HUDEP-2 (cell line): Measurements from ENCODE around the gene RDH11.
"Not testable (repeated sequence)": the region's sequence is repeated elsewhere in the genome, so short reads cannot be mapped to it uniquely, and the experiment has no call there.

Experiments
- DNase-seq, 76 experiments: peaks; one replicate each; lab custom pipeline; 2025; ENCODE audit not compliant: unreplicated experiment in 76 of 76; lab: John Stamatoyannopoulos, UW

The RDH11 gene, protein sequence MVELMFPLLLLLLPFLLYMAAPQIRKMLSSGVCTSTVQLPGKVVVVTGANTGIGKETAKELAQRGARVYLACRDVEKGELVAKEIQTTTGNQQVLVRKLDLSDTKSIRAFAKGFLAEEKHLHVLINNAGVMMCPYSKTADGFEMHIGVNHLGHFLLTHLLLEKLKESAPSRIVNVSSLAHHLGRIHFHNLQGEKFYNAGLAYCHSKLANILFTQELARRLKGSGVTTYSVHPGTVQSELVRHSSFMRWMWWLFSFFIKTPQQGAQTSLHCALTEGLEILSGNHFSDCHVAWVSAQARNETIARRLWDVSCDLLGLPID

DNA sequence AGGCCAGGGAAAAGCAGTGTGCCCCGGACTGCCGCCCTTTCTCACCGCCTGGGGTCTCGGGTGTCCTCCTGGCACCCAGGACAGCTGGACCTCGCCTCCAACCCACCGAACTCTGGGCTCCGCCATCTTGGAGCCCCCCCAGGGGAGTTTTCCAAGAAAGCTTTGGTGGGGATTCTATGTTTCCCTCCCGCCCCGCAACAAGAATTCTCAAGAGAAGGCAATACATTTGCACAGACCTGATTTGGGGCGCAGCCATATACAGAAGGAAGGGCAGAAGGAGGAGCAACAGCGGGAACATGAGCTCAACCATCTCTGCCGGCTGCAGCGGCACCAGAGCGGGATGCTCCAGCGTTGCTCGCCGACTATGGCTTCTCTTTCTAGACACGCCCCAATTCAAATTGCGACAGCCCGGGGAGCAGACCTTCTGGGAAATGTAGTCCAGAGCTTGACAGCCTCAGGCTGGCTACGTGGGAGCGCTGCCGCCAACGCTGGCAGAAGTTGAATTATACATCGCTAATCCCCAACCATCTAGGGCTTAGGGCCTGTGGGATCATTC, at the start of gene RDH11:
Gene RDH11 (minus strand): TSS at position 371 of the 556 bp plus-strand sequence. CDS start 61 bp downstream, at position 310.
- peak in 74 of 76 experiments; percentile 29 to 89 (median 74) for DNase-seq

DNA sequence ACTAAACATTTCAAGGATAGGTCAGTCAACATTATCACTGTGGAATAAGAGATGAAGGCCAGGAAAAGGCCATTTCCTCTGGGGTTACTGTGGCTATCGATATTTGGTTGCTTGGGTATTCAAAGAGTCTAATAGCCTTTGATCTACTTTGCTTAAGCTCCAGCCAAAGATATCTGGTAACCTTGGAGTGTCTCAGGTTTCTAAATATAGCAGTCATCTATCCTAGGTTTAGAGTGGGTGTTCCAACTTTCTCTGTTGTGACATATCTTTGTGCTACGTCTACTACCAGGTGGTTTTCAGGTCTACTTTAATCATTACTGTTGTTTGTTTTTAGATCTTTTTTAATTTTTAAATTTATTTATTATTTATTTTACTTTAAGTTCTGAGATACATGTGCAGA, 48.5 kb upstream of the RDH11 start:
- DNase-seq, result no peak

DNA sequence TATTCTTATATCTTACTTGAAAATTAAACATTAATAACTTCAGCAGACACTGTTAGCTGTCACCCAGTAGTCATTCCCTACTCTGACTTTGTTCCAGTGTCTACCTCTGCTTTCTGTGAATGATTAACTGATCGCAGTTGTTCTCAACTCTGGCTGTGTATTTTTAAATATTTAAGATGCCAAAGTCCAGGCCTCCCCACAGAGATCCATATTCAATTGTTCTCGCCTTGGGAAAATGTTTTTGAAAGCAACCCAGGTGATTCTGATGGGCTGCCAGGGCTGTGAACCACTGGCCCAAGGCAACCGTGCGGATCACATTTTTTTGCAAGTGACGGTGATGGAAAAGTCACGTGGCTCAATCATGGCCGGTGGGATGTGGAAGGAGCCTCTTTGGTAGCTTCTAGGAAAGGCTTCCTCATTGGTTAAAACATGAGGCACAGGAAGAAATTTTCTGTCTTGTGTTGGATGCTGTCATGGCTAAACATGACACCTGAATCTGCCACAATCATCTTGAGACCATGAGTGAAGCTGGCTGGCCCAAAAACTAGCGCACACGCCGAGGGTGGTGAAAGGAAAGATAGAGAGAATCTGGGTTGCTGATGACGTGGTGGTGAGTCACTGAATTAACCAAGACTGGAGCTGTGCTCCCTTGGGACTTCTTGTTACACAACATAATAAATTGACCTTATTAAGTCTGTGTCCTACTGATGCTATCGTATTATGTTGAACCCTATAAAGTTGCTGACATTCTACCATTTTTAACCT, 43.4 kb upstream of the RDH11 start:
- no peak for DNase-seq

DNA sequence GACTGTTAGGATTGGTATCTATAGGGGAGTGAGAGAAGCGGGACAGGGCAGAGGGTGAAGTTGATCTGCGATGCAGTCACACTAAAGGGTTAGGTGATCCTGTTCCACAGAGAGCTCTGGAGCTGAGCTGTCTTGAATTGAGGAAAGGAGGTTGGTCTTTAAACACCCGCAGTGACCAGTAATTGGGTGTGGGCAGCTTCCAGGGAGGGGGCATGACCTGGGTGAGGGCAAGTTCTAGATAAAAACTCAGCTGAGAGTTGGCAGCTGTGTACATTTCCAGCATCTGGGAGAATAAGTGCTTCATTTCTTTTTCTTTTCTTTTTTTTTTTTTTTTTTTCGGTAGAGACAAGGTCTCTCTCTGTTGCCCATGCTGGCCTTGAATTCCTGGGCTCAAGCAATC, 41.2 kb upstream of the RDH11 start:
- peak in 4 of 76 experiments; percentile 4 to 18 (median 10) for DNase-seq

DNA sequence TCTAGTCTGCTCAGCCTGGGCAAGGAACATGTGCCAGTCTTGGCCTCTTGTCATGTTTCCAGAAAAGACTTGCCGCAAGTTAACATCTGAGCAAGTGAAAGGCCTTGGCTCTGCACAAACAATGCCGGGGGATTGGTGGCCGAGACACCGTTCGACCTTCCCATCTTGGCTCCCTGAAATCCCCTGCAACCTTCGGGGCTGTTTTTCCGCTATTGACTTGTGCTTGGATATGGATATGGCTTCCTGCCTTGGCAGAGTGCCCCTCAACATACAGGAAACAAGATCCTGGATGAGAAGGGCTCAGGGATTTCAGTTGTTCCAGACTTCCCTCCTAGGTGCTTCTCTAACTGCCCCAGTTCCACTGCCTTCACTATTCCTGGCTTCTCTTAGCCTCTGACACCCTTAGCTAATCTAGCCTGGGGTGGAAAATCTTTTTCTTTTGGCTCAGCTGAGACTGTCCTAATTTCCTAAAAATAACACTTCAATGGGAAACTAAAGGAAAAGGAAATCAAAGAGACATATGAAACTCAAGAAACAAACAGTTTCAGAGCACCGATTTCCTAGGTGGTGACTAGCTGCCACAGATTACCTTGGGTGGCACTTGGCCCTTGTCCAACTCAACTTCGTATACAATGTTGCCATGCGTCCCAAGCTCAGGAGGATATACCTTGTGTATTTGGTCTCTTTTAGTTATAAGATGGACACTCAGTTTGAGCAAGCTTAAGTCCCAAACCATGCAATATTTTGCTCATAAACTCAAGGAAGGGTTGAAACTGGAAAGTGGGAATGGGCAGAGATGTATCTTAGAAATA, 40.0 kb upstream of the RDH11 start:
- no peak for DNase-seq

DNA sequence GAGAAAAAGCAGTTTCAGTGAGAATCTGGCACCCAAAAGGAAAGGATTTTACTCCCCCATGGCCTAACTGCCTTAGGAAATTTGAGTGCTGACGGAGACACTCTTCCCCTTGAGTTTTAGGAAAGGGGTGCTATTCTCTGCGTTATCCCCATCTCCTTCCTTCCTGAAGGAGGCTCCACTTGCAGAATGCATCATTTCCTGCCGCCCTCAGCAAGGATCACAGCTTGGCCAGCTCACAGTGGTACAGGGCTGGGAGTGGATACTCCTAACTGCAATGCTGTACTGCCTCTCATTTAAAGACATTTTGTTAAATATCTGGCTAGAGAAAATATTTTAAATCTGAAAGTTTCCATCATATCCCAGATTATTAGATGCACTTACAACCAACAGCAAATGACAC, 39.1 kb upstream of the RDH11 start:
- no peak for DNase-seq

DNA sequence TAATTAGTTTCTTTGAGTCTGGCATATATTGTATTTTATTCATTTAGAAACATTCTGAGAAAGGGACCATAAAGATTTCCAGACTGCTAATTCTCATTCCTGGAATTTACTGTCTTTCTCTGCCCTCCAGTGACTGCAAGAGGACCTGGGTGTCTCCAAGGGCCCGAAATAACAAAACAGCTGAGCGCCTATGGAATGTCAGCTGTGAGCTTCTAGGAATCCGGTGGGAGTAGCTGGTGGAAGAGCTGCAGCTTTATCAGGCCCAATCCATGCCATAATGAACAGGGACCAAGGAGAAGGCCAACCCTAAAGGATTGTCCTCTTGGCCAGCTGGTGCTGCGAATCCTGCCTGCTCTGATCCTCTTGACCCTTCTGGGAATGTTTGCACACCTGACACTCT, 38.1 kb upstream of the RDH11 start:
- DNase-seq, result no peak

DNA sequence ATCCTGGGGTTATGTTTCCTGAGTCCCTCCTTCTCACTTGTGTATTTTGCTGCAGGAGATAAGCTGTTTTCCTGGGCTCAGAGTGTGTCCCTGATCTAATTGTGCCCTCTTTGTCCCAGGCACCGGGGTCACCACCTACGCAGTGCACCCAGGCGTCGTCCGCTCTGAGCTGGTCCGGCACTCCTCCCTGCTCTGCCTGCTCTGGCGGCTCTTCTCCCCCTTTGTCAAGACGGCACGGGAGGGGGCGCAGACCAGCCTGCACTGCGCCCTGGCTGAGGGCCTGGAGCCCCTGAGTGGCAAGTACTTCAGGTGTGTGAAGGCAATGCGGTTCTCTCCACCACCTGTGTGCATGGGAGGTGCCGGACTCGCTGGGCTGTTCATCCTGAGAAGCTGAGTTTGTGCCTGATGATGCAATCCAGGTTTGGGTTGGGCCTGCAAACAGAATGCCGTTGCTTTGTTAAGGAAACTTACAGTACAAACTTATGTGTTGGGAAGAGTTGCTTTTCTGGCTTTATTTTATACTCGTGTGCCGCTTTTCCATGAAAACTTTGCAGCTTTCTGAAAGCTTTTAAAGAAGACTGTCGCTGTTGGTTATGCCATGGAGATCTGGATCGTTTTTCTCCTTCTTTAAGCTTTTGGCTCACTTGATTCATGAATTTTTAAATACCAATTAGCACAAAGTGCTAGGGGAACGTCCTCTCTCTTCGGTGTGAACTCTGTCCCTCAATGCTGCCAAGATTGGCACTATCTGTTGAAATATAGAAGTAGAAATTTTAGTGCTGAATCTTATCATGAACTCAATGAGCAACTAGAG, 33.7 kb upstream of the RDH11 start:
- DNase-seq, result no peak

DNA sequence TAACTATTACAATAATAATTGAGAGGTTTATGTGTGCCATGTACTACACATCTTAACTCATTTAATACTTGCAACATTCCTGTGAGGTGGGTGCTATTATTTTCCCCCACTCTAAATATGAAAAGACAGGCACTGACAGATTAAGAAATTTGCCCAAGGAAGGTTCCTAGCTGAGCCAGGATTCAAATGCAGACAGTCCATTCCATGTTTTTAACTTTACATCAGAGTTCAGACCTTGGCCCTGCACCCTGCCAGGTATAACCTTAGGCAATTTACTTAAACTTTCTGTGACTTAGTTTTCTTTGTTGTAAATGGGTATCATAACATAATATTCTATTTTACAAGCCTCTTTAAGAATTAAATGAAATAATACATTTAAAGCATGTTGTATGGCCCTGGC, 32.7 kb upstream of the RDH11 start:
- DNase-seq, result no peak

DNA sequence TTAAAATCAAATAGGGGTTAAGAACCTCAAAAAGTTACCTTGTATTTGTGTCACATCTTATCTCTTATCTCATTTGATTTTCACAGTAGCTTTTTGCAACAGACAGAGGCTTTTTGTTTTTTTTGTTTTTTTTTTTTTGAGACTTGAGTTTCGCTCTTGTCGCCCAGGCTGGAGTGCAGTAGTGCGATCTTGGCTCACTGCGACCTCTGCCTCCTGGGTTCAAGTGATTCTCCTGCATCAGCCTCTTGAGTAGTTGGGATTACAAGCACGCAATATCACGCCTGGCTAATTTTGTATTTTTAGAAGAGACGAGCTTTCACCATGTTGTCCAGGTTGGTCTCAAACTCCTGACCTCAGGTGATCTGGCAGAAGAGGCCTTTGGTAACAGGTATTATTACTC, 31.8 kb upstream of the RDH11 start:
- DNase-seq, result no peak

DNA sequence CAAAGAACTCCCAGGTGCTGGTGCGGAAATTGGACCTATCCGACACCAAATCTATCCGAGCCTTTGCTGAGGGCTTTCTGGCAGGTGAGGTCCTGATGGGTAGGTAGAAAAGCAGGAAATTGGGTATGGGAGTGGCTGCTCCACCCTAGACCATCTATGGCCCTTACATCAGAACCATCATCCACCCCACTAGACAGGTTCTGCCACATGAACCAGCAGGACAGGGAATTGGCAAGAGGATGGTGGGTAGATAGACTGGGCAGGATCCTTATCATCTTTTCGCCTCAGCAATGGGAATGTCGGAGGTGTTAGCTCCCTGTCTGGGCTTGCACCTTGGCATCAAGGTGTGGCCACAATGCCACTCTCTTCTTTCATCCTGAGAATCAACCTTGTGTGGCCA, 29.6 kb upstream of the RDH11 start:
- DNase-seq, result no peak

DNA sequence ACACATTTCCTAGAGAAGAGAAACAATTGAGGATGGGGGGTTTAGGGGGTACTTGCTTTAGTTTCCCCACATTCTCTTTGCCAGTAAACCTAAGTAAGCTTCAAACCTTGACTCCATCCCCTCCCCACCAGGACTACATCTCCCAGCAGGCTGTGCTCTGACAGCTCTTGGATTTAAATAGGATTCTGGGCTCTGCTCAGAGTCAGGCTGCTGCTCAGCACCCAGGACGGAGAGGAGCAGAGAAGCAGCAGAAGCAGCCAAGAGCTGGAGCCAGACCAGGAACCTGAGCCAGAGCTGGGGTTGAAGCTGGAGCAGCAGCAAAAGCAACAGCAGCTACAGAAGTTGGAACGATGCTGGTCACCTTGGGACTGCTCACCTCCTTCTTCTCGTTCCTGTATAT, 26.7 kb upstream of the RDH11 start:
- no peak for DNase-seq

DNA sequence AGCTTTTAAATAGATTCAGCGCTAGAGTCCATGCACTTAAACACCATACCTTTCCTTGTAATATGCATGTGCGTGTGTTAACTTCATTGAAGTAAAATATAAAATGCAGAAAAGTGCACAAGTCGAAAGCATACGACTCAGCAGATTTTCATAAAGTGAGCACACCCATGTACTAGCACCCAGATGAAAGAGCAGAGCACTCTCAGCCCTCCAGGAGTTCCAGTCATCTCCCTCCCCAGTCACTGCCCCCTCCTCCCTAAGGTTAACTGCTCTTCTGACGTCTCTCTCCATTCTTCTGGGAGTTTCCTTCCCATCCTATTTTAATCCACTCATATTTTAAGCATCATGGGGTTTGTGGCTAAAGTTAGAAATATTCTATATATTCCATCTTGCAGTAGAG, 26.3 kb upstream of the RDH11 start:
- no peak for DNase-seq

DNA sequence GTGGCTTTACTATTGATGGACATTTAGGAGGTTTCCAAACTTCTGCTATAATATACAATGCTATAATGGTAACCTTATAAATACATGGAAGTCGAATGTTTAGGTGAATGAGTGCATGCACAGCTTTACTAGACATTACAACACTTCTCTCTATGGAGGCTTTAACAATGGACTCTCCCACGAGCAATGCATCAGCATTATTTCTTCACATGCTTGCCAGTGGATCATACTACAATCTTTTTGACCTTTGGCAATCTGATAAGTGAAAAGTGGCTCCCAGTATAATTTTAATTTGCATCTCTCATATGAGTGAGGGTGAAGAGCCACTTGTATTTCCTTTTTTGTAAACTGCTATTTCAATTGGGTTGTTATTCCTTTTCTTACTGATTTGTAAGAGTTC, 24.3 kb upstream of the RDH11 start:
- DNase-seq, result no peak

DNA sequence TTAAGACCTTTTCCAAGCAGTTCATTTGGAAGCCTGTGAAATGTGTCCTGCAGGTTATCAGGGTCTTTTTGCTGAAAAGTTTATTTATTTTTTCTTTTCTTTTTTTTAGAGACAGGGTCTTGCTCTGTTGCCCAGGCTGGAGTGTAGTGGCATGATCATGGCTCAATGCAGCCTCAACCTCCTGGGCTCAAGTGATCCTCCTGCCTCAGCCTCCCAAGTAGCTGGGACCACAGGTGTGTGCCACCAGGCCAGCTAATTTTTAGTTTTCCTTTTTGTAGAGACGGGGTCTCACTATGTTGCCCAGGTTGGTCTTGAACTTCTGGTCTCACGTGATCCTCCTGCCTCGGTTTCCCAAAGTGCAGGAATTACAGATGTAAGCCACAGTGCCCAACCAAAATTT, 23.8 kb upstream of the RDH11 start:
- not testable (repeated sequence) for DNase-seq

DNA sequence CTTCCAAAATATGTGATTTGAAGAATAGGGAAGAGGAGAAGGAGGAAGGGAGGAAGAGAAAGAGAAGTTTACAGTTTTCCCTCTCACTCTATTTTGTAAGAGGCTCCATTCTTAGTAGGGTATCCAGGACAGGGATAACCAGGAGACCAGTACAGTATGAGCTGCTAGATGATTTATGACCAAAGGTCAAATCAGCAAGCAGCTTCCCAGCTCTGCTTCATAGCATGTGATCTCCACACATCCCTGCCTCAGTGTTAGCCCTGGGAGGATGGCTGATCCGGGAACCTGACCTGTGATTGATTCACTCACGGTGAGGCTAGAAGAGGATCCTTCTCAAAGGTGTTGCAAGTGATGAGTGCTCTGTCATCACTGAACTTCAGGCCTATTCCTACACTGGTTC, 22.7 kb upstream of the RDH11 start:
- no peak for DNase-seq

DNA sequence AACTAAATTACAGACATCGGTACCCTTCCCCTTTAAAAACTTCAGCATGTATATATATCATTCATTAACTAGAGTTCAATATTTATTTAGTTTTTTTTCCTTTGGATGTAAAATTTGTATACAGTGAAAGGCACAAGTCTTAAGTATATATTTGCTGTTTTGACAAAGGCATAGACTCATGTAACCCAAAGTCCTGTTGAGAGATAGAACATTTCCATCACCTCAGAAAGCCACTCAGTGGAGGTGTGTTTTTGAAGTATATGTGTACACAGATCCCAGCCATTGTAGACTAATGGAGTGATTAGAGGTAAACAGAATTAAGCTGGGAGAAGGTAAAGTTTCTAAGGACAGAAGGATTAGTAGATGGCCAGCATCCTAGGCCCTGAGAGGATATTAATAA, 21.5 kb upstream of the RDH11 start:
- no peak for DNase-seq

DNA sequence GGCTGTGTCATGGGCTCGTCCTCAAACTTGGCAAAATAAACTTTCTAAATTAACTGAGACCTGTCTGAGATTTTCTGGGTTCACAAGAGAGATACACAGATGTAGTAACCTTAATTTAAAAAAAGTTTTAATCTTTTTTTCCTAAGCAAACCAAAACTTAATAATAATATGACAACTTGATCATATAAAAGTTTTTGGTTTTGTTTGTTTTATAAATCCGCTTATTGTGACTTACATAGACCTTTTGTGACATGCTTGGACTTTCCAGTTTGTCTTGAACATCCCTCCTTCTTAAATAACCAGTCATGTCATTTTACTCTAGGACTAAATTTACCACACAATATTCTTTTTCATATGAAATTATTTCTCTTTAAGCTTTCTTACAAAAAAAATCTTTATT, 14.6 kb upstream of the RDH11 start:
- DNase-seq, result no peak

DNA sequence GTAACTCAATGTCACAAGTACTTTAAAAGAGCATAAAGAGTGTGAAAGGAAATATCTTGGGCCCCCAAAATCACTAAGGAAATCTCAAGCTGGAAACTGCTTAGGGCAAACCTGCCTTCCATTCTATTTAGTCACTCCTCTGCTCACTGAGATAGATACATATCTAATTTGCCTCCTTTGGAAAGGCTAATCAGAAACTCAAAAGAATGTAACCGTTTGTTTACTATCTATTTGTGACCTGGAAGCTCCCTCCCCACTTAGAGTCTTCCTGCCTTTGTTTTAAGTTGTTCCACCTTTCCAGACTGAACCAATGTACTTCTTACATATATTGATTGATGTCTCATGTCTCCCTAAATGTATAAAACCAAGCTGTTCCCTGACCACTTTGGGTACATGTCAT, 14.2 kb upstream of the RDH11 start:
- DNase-seq, result not testable (repeated sequence)

DNA sequence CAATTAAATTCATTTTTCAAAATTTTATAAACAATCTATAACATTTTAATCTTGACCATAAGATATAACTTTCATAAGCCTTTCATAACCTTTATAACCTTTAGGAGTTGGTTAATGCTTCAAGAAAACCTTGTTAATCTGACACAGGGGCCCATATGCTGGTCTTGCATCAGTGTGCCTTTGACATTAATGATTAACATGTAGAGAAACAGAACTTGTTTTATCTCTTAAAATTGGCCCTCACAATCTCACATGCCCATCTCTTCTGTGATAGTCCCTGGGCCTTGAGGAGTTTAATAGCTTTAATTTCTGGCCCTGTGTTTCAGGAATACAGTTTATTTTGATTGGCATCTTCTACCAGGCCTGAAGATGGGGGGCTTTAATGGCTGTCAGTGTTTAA, 13.8 kb upstream of the RDH11 start:
- DNase-seq, result not testable (repeated sequence)
